ENCODE measurements around the gene GRIK3.
"Not testable (repeated sequence)": the region's sequence is repeated elsewhere in the genome, so short reads cannot be mapped to it uniquely, and the experiment has no call there.

The GRIK3 gene

GRCh38 chr1:36909946-36910725 is 124.2 kb downstream of the GRIK3 start:
- DNase-seq (ENCODE audit: low read depth): no peak

GRCh38 chr1:36909359-36909758 is 125.0 kb downstream of the GRIK3 start:
- DNase-seq (ENCODE audit: low read depth): not testable (repeated sequence)

DNA sequence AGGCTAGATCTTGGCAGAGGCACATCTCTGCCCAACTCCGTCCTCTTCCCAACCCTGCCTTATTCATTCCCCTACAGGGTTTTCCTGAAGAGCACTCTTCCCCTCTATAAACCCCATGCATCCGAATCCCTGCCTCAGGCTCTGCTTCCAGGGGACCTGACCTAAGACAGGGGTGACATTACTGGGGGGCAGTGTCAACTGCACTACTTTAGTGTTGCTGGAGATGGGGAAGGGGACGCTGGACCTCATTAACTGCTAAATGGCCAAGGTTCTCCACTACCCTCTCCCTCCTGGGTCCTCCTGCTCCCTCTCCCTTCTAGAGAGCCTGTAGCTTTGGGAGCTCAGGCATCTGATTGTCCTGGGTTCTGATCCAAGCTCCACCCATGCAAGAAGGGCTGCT is 126.2 kb downstream of the GRIK3 start:
- no peak for DNase-seq (ENCODE audit: low read depth)

DNA sequence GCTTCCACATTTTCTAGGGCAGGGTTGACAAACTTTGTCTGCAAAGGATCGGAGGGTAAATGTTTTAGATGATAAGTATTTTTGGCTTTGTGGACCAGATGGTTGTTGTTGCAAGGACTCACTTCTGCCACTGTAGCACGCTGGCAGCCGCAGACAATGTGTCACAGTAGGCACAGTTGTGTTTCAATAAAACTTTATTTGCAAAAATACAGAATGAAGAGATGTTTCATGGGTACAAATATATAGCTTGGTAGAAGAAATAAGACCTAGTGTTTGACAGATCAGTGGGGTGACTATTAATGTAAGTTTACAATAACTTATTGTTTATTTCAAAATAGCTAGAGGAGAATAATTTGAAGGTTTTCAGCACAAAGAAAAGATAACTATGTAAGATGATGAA is 127.8 kb downstream of the GRIK3 start:
- no peak for DNase-seq (ENCODE audit: low read depth)

DNA sequence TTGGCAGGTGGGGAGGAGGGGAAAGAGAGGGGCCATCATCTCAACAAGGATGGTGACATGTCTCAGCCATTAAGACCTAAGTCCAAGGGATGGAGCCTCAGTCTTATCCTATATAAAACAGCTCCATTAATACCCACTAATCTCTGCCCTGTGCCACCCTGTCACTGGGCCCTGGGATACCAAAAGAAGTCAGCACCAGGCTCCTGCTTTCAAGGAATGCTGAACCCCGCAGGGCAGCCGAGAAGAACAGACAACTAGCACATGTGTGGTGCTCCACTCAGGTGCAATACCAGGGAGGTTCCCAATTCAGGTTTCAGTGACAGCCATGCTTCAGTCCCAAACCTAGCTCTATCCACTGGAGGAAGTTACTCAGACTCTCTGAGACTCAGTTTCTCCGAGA is 128.4 kb downstream of the GRIK3 start:
- no peak for DNase-seq (ENCODE audit: low read depth)

DNA sequence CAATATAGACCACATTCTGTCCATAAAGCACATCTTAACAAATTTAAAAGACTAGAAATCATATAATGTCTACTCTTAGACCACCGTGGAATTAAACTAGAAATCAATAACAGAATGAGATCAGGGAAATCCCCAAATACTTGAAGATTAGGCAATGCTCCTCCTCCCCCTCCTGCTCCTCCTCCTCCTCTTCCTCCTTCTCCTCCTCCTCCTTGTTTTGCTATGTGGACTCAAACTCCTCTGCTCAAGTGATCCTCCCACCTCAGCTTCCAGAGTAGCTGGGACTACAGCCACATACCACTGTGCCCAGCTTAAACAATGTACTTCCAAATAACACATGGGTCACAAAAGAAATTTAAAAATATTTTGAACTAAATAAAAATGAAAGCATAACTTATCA is 134.2 kb downstream of the GRIK3 start:
- DNase-seq (ENCODE audit: low read depth): no peak

GRCh38 chr1:36897813-36898212 is 136.5 kb downstream of the GRIK3 start:
- not testable (repeated sequence) for DNase-seq (ENCODE audit: low read depth)

- no peak for DNase-seq (ENCODE audit: low read depth)
These were observed 139.5 kb downstream of the GRIK3 start for GRCh38 chr1:36894824-36895223.

GRCh38 chr1:36890776-36891175 is 143.5 kb downstream of the GRIK3 start:
- no peak for DNase-seq (ENCODE audit: low read depth)

DNA sequence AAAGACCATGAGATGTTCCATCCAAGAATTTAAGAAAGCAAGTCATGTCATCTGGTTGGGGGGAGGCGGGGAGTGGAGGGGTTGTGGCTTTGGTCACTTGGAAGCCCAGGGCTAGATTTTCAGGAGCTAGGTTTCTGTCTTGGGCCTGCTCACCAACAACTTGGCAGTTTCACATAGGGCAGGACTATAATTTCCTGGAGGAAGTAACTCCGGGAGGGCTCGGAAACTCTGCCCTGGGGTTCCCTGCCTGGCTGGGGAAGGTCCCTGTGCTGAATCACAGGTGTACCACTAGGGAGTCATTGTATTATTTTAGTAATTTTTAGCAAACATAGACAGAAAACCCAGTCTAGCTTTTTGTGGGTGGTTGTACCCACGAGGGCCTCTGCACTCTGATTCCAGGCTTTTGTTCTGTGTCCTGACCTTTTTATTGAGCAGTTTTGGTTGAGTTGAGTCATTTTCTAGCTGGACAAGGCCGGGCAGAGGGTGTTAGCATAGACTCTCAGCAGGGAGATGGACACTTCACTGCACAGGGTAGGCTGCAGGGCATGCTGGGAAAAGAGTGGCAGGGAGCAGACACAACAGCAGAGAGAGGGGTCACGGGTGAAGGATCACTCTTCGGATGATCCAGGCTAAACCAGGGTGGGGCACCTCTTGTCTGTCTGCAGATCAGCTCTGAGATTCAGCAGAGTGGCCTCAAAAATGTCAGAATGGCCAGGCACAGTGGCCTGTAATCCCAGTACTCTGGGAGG is 144.7 kb downstream of the GRIK3 start:
- DNase-seq (ENCODE audit: low read depth): no peak

GRCh38 chr1:36888811-36889477 is 145.4 kb downstream of the GRIK3 start:
- DNase-seq (ENCODE audit: low read depth): no peak

- no peak for DNase-seq (ENCODE audit: low read depth)
These were observed 148.6 kb downstream of the GRIK3 start for GRCh38 chr1:36885540-36886357.

- no peak for DNase-seq (ENCODE audit: low read depth)
These were observed 149.5 kb downstream of the GRIK3 start for GRCh38 chr1:36884801-36885200.

- DNase-seq (ENCODE audit: low read depth): no peak
These were observed 150.2 kb downstream of the GRIK3 start for GRCh38 chr1:36884029-36884701.

- no peak for DNase-seq (ENCODE audit: low read depth)
These were observed 150.9 kb downstream of the GRIK3 start for GRCh38 chr1:36883315-36883949.

- DNase-seq (ENCODE audit: low read depth): no peak
These were observed 151.6 kb downstream of the GRIK3 start for GRCh38 chr1:36882536-36883285.

- no peak for DNase-seq (ENCODE audit: low read depth)
These were observed 152.8 kb downstream of the GRIK3 start for GRCh38 chr1:36881541-36881940.

DNA sequence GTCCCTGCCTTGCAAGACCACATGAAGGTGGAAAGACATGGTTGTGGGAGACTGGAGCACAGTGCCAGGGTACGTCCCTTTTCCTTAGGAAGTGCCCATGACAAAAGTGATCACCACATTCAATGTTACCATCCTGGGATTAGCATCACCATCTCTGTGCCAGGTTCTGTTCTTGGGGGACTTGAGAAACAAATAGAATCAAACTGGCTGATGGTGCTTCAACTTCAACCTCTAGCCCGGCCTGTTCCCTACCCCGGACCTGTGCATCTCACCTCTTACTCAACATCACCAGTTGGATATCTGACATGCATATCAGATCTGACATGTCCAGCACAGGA is 153.3 kb downstream of the GRIK3 start:
- no peak for DNase-seq (ENCODE audit: low read depth)

GRCh38 chr1:36880155-36881067 is 153.9 kb downstream of the GRIK3 start:
- DNase-seq (ENCODE audit: low read depth): no peak
